ENCODE results near the gene S100A7.

GRCh38 chr1:153476491-153477093 lies 16.1 kb upstream of the S100A7 start:
- TF ChIP-seq EZH2phosphoT487 (IDR thresholded peaks at IDR 0.05; ENCODE audit: insufficient read depth, low read depth) (no peak), EZH2 (IDR thresholded peaks at IDR 0.05; ENCODE audit: insufficient read depth, poor library complexity, severe bottlenecking) (no peak)
